ENCODE measurements around the gene ARMC9. TPM values are rescaled to one million over a fixed set of nuclear protein-coding genes. Genes with fewer than 3 reads are reported as not detected.

Gene ARMC9
- total RNA-seq, 1 donor from 2014 or later = 9.0 TPM

GRCh38 chr2:231330311-231330710 is 131.9 kb downstream of the ARMC9 start:
- H3K36me3 Mint-ChIP-seq (ENCODE audit: low read depth) = no peaks in the 10 kb centered on the region
- ATAC-seq (ENCODE audit: low read depth) (no peak), DNase-seq (no peak)
- no peaks in the 10 kb centered on the region for H3K27me3 Mint-ChIP-seq
- no peak overlapping the region for H3K4me3 Mint-ChIP-seq
- H3K9me3 Mint-ChIP-seq = no peaks in the 10 kb centered on the region
- CTCF ChIA-PET = no interaction called here
- TF ChIP-seq CTCF (IDR thresholded peaks at IDR 0.05) = no peak
- H3K4me1 Mint-ChIP-seq = no peaks in the 10 kb centered on the region
- intact Hi-C loops (cut with micrococcal nuclease) = no loop called here
- POLR2A ChIA-PET = no interaction called here
- H3K27ac Mint-ChIP-seq = no peak overlapping the region

- no peaks in the 10 kb centered on the region for H3K4me1 Mint-ChIP-seq
- ChIA-PET POLR2A (interaction anchor here (0.6 kb wide), 1 partner anchor 25 kb away, joined by 3 read pairs; no protein-coding TSS in a partner anchor), CTCF (no interaction called here)
- ATAC-seq (ENCODE audit: low read depth) = no peak
- no peak overlapping the region for H3K4me3 Mint-ChIP-seq
- no peak overlapping the region for H3K27ac Mint-ChIP-seq
- no peak for DNase-seq
- no peaks in the 10 kb centered on the region for H3K9me3 Mint-ChIP-seq
- no peaks in the 10 kb centered on the region for H3K27me3 Mint-ChIP-seq
- no peak for TF ChIP-seq CTCF (IDR thresholded peaks at IDR 0.05)
- intact Hi-C loops (cut with micrococcal nuclease) = no loop called here
- H3K36me3 Mint-ChIP-seq (ENCODE audit: low read depth) = no peaks in the 10 kb centered on the region
These were observed 133.1 kb downstream of the ARMC9 start for GRCh38 chr2:231331533-231331932.

- no peak for ATAC-seq (ENCODE audit: low read depth)
- Mint-ChIP-seq H3K4me3 (no peak overlapping the region), H3K36me3 (ENCODE audit: low read depth) (no peaks in the 10 kb centered on the region), H3K27me3 (no peaks in the 10 kb centered on the region), H3K9me3 (no peaks in the 10 kb centered on the region), H3K4me1 (no peaks in the 10 kb centered on the region), H3K27ac (no peak overlapping the region)
- ChIA-PET POLR2A (no interaction called here), CTCF (no interaction called here)
- TF ChIP-seq CTCF (IDR thresholded peaks at IDR 0.05) = no peak
- no peak for DNase-seq
- intact Hi-C loops (cut with micrococcal nuclease) = no loop called here
These were observed 134.0 kb downstream of the ARMC9 start for GRCh38 chr2:231332388-231332787.

GRCh38 chr2:231332872-231333500 is 134.6 kb downstream of the ARMC9 start:
- intact Hi-C loops (cut with micrococcal nuclease) = no loop called here
- Mint-ChIP-seq H3K27ac (no peak overlapping the region), H3K27me3 (no peaks in the 10 kb centered on the region), H3K36me3 (ENCODE audit: low read depth) (no peaks in the 10 kb centered on the region), H3K4me3 (no peak overlapping the region), H3K9me3 (no peaks in the 10 kb centered on the region), H3K4me1 (no peaks in the 10 kb centered on the region)
- DNase-seq (no peak), ATAC-seq (ENCODE audit: low read depth) (no peak)
- no peak for TF ChIP-seq CTCF (IDR thresholded peaks at IDR 0.05)
- ChIA-PET POLR2A (no interaction called here), CTCF (no interaction called here)

GRCh38 chr2:231334179-231334930 is 135.9 kb downstream of the ARMC9 start:
- Mint-ChIP-seq H3K4me1 (no peaks in the 10 kb centered on the region), H3K4me3 (no peak overlapping the region), H3K36me3 (ENCODE audit: low read depth) (no peaks in the 10 kb centered on the region), H3K27me3 (no peaks in the 10 kb centered on the region), H3K9me3 (no peaks in the 10 kb centered on the region), H3K27ac (no peak overlapping the region)
- intact Hi-C loops (cut with micrococcal nuclease) = no loop called here
- CTCF ChIA-PET = no interaction called here
- POLR2A ChIA-PET = no interaction called here
- ATAC-seq (ENCODE audit: low read depth) (no peak), DNase-seq (no peak)
- no peak for TF ChIP-seq CTCF (IDR thresholded peaks at IDR 0.05)
